Measurements from ENCODE around the gene CDH23.

The CDH23 gene

DNA sequence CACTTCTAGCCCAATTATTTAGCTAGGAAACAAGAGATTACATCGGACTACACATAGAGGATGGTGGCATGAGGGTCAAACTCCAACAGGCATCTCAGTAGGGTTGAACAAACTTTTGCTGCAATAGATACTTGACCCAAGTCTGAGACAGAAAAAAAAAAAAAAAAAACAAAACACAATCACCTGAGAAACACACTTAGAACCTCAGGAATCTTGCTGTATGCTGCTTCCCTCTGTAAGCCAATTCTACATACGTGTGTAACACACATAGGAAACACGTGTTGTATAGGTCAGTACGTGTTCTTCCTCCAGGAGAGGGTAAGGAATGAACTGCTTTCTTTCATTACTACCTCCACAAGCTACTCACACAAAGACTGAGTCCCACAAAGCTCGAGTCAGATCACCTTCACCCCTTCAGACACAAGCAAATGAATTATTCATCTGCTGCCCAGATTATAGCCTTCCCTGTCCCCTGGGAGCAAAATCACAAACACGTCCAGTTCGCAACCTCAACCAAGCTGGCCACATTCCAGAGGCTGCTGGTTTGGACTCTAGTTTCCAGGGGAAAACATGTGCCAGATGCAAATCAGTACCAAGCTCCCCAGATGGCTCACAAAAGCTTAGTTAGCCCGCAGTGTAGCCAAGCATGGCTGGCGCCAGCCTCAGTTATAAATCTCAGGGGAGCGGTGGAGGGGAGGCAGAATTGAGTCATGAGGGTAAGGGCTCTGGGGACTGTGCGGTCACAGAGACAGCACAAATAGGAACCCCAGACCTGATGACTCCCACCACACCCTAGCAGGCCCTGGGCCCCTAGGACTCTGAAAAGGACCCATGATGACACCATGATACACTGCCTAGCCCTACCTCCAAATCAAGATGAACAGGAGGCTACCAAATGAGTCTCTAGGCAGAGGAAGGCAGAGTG is 439.2 kb downstream of the CDH23 start:
- no peak for TF ChIP-seq ZNF384 (IDR thresholded peaks at IDR 0.05)
- TF ChIP-seq FOXA1 (IDR thresholded peaks at IDR 0.05): no peak
- no peak for TF ChIP-seq BHLHE40 (IDR thresholded peaks at IDR 0.05; ENCODE audit: borderline replicate concordance)
- no peak for TF ChIP-seq SP1 (IDR thresholded peaks at IDR 0.05)
- no peak for TF ChIP-seq CTBP1 (IDR thresholded peaks at IDR 0.05; ENCODE audit: borderline replicate concordance)
- no peak for TF ChIP-seq ELF4 (IDR thresholded peaks at IDR 0.05)
- TF ChIP-seq L3MBTL2 (conservative IDR thresholded peaks at IDR 0.05): no peak
- TF ChIP-seq HDGF (IDR thresholded peaks at IDR 0.05; ENCODE audit: borderline replicate concordance): no peak
- TF ChIP-seq ARNT (IDR thresholded peaks at IDR 0.05): no peak
- TF ChIP-seq NFRKB (IDR thresholded peaks at IDR 0.05): no peak
- TF ChIP-seq FOXK2 (IDR thresholded peaks at IDR 0.05): no peak
- no peak for TF ChIP-seq LEF1 (IDR thresholded peaks at IDR 0.05; ENCODE audit: borderline replicate concordance)
- ChIA-PET POLR2A (interaction anchor here (1.0 to 8.6 kb wide), 3 partner anchors 15 to 128 kb away, joined by 3 to 62 read pairs (median 4); partner anchors contain the start of genes CHST3 and PSAP), CTCF (interaction anchor here (0.6 to 2.8 kb wide), 5 partner anchors 53 to 516 kb away, joined by 3 to 19 read pairs (median 4); no protein-coding TSS in a partner anchor)
- no peak for DNase-seq (ENCODE audit: extremely low spot score)

DNA sequence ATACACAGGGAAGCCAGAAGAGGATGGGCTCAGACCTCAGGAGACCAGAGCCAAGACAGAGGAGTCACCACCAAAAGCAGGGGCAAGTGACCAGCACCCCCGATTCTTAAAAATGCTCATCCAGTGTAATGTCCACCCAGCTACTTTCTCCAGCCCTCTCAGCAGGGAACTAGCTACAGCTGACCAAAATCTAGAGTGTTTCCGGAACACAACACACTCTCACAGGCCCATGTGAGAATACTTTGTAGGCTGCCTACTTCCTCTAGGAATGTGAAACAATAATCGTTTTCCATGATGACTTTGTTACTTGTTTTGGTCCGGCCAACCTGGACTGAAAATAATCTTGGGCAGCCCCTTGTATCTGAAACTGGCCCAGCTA is 439.9 kb downstream of the CDH23 start:
- no peak for TF ChIP-seq SUZ12 (IDR thresholded peaks at IDR 0.05)
- TF ChIP-seq, protein P1, sequence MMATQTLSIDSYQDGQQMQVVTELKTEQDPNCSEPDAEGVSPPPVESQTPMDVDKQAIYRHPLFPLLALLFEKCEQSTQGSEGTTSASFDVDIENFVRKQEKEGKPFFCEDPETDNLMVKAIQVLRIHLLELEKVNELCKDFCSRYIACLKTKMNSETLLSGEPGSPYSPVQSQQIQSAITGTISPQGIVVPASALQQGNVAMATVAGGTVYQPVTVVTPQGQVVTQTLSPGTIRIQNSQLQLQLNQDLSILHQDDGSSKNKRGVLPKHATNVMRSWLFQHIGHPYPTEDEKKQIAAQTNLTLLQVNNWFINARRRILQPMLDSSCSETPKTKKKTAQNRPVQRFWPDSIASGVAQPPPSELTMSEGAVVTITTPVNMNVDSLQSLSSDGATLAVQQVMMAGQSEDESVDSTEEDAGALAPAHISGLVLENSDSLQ (IDR thresholded peaks at IDR 0.05): no peak
- TF ChIP-seq ARNT (IDR thresholded peaks at IDR 0.05): no peak
- no peak for TF ChIP-seq NFRKB (IDR thresholded peaks at IDR 0.05)
- no peak for TF ChIP-seq LEF1 (IDR thresholded peaks at IDR 0.05; ENCODE audit: borderline replicate concordance)
- TF ChIP-seq CTBP1 (IDR thresholded peaks at IDR 0.05; ENCODE audit: borderline replicate concordance): no peak
- CTCF ChIA-PET: interaction anchor here (0.6 to 2.8 kb wide), 4 partner anchors 14 to 216 kb away, joined by 3 to 19 read pairs (median 4); partner anchors contain the start of gene PSAP
- POLR2A ChIA-PET: interaction anchor here (1.0 to 8.6 kb wide), 3 partner anchors 14 to 127 kb away, joined by 3 to 62 read pairs (median 4); partner anchors contain the start of genes CHST3 and PSAP
- DNase-seq (ENCODE audit: extremely low spot score): no peak

DNA sequence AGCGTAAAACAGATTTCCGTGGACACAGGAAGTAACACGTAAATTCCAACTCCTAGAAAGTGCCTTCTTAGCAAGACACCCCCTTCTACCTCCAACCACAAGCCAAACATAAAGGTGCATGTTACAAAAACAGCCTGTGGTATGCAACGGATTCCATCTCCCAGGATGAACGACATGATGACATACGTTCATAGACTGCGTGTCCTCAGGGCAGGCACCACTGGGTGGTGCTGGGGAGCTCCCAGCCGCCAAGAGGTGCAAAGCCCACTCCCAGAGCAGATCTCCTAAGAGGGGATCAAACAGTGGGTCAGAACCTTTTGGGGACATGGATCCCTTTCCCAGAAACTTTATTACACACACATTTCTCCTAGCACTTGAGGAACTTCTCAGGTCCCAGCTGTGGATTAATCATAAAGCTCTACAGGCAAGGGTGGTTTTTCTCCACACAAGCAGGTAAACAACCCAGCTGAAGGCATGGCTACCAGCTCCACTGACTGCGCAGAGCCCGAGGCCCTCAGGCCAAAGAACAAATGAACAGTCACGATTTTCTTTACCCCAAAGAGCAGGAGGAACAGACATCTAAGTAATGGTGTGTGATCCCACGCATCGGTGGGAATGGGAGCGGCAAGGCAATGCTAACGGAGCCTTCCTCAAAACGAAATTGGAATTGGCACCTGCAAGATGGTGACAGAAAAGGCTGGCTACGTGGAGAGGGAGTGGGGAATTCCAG is 440.5 kb downstream of the CDH23 start:
- TF ChIP-seq, protein P1 (IDR thresholded peaks at IDR 0.05): no peak
- no peak for TF ChIP-seq SP1 (IDR thresholded peaks at IDR 0.05)
- no peak for TF ChIP-seq LEF1 (IDR thresholded peaks at IDR 0.05; ENCODE audit: borderline replicate concordance)
- TF ChIP-seq ELF4 (IDR thresholded peaks at IDR 0.05): no peak
- no peak for TF ChIP-seq NFRKB (IDR thresholded peaks at IDR 0.05)
- TF ChIP-seq BHLHE40 (IDR thresholded peaks at IDR 0.05; ENCODE audit: borderline replicate concordance): no peak
- no peak for TF ChIP-seq L3MBTL2 (conservative IDR thresholded peaks at IDR 0.05)
- no peak for TF ChIP-seq SUZ12 (IDR thresholded peaks at IDR 0.05)
- TF ChIP-seq TARDBP (IDR thresholded peaks at IDR 0.05): no peak
- TF ChIP-seq ZNF384 (IDR thresholded peaks at IDR 0.05): no peak
- TF ChIP-seq ARNT (IDR thresholded peaks at IDR 0.05): no peak
- no peak for TF ChIP-seq HDGF (IDR thresholded peaks at IDR 0.05; ENCODE audit: borderline replicate concordance)
- TF ChIP-seq FOXA1 (IDR thresholded peaks at IDR 0.05): no peak
- no peak for TF ChIP-seq FOXM1 (IDR thresholded peaks at IDR 0.05; ENCODE audit: borderline replicate concordance)
- TF ChIP-seq CTBP1 (IDR thresholded peaks at IDR 0.05; ENCODE audit: borderline replicate concordance): no peak
- TF ChIP-seq FOXK2 (IDR thresholded peaks at IDR 0.05): no peak
- POLR2A ChIA-PET: interaction anchor here (0.7 to 8.6 kb wide), 3 partner anchors 13 to 127 kb away, joined by 3 to 62 read pairs (median 4); partner anchors contain the start of genes CHST3 and PSAP
- peak; percentile 65 for DNase-seq (ENCODE audit: extremely low spot score)
- CTCF ChIA-PET: interaction anchor here (0.6 to 2.8 kb wide), 7 partner anchors 11 to 145 kb away, joined by 3 to 19 read pairs (median 3); partner anchors contain the start of gene PSAP

DNA sequence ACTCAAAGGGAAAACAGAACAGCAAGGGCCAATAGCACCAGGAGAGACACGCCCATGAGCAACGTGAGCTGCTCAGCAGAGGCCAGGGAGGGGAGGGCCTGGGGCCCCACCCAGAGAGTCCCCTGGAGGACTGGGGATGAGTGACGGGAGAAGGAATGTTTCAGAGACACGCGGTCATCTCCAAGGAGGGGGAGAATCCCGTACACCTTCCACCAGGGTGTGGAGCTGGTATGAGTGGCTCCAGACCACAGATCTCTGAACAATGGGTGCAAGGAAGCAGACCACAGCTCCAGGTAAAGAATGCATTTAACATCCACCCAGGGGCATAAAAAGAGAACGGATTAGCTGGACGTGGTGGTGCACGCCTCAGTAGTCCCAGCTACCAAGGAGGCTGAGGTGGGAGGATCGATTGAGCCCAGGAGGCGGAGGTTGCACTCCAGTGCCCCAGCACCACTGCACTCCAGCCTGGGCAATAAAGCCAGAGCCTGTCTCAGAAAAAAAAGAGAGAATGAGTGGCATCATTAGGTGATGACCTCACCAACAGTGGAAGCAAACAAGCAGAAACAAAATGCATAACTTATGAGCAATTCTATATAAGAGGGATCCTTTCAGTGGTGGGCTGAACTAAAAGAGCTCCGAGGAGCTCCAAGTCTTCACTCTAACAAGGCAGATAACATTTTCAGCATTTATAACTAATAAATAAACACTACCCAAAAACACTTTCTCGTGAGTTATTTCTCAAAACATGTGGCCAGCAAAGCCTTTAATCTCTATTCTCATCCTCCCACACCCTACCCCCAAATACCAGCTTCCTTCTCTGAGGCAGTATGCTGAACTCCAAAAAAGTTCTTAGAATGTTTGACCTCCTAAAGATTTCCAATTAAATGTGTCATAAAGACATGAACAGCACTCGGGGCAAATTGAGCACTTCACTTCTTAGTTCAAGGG is 441.8 kb downstream of the CDH23 start:
- POLR2A ChIA-PET: interaction anchor here (8.6 kb wide), 1 partner anchor 12 kb away, joined by 62 read pairs; the partner anchor contains the start of gene PSAP
- TF ChIP-seq SP1 (IDR thresholded peaks at IDR 0.05) (no peak), ZNF384 (IDR thresholded peaks at IDR 0.05) (0 out of 2 replicates have a peak, but pooled peaks have one; percentile 8), LEF1 (IDR thresholded peaks at IDR 0.05; ENCODE audit: borderline replicate concordance) (no peak), CTBP1 (IDR thresholded peaks at IDR 0.05; ENCODE audit: borderline replicate concordance) (no peak)
- TF ChIP-seq, protein P1 (IDR thresholded peaks at IDR 0.05): peak; percentile 45; the same call in 1 of the 2 replicates
- no peak for DNase-seq (ENCODE audit: extremely low spot score)
- CTCF ChIA-PET: interaction anchor here (1.0 kb wide), 1 partner anchor 58 kb away, joined by 4 read pairs; no protein-coding TSS in a partner anchor

Measured in HEK293T (cell line).